TTC549 (cell line): ENCODE results near the gene ETV3.

ENCODE experiments used
- FAIRE-seq: peaks from 2 replicates; lab custom pipeline; 2012; peaks lifted over from hg19 to GRCh38; lab: Jason Lieb, UNC

ETV3 gene

DNA sequence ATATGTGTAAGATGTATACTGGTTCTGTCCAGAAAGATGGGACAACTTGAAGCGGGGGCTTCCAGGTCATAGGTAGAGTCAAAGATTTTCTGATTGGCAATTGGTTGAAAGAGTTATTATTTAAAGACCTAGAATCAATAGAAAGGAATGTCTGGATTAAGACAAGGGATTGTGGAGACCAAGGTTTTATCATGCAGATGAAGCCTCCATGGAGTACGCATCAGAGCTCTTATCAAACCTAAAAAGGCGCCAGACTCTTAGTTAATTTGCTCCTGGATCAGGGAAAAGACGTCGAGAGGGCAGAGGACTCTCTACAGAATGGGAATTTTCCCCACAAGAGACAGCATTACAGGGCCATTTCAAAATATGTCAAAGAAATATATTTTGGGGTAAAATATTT, 23.7 kb upstream of the ETV3 start:
- FAIRE-seq = no peak

DNA sequence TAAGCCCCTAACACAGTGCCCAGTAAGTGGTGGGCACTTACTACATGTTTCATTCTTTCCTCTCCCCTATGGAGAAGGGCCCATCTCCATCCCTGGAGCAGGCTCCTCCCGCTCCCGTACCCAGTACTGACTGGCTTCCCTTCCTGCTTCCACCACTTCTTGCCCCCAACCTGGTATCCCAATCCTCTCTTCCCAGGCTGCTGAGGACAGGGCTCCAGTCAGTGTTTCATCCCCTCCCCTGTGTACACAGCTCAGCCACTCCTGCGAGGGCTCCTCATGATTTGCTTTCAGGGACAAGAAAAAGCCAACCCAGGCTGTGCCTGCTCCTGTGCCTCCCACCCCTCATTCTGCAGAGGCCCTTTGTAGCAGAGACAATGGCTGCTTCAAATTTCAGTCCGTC, 20.8 kb upstream of the ETV3 start:
- FAIRE-seq = no peak

DNA sequence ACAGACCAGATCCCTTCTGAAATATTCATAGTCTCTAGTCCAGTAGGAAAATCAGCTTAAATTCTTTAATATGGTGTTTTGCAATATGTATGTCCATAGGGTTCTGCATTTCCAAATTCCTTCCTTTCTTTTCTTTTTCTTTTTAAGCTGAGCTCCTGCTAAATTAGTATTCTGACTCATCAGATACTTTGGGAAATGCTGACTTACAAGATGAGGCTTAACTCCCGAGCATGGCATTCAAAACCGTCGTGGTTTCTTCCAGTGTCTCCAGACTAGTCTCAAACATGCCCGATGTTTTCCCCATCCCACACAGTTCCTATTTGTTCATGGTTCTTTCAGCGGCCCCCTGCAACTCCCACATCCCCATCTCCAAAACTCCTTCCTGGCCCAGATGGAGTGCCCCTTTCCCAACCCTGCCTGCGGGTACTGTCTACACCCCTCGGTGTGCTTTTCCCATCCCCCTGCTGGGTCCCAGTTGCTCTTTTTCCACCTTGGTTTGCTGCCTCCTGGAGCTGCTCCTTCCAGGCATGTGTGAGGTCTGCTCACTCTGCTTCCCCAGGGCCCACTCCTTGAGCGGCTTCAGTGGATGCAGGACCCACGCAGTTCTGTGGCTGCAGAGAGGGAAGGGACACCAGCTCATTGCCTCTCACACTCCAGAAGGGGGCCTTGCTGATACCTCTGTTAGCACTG, 19.5 kb upstream of the ETV3 start:
- no peak for FAIRE-seq

DNA sequence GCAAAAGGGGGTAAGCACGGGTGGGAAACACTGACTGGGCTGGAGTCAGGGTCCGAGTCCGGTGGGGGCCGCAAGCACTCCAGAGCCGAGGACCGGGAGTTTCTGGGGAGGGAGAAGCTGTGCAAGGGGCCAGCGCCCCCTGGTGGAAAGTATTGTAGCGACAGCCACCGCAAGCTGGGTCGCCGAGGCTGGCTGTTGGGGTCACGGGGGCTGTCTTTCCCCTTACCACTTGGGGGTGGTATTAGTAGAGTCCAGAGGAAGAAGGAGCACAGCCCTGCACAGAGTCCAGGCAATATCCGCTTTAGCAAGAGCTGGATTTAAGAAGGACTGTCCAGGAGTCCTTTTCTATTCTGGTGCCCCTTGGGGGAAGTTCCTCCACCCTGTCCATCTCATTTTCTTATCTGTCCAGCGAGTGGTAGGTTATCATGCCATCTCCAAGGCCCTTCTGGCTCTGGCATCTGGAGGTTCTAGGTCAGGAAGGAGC, 17.9 kb upstream of the ETV3 start:
- FAIRE-seq = no peak

DNA sequence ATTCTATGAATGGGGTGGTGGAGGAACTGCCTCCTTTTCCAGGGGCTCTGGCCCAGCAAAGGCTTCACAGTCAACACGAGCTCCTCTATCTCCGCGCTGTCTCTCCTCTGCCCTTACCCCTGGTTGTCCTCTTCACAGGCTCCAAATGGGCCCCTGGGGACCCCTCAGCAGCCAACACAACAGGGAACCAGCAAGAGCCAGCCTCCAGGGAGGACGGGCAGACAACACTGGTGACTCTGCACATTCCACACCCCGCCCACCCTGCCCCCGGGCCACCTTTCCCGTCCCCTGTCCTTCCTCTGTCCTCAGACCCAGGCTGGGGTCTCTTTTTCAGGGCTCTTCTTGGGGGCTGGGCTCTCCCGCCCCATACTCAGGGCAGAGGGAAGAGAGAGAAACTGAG, 17.5 kb upstream of the ETV3 start:
- no peak for FAIRE-seq

DNA sequence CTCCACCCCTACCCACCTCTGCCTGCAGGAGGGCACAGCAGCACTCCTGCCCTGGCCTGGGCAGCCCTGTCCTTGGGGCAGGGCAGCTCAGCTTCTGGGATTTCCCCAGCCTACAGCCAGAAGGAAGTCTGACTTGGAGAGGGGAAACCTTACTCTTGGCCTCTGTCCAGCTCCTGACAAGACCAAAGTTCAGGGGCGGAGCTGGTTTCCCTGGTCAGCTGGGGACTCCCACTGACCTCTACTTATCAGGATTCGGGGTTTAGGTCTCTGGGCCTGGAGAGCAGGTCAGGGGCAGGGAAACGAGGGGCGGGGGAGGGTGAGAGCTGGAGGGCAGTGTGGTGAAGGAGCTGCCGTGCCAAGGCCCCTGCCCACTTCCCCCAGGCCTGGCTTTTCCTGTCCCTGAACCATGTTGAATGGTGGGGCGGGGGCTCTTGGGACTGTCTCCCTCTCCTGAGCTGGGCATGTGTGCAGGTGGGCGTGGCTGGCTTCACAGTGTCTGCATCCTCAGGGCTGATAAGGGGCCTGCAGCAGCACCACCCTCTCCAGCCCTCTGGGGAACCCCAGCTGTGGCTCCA, 16.8 kb upstream of the ETV3 start:
- FAIRE-seq = no peak

DNA sequence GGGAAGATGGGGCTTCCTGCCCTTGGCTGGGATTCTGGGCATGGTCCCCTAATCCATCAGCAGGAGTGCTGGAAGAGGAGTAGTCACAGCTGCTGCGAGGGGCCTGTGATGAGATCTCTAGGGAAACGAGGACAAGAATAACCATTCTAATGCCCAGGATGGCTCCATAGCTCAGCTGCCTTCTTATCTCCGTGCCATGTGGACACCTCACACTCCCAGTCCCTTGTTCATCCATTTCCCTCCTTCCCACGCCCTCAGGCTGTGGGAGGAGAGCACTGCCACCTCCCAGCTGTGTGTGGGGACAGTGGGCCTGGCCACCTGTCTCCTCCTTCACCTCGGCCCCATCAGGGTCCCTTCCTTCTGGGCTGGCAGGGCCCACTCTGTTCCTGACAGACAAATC, 16.1 kb upstream of the ETV3 start:
- FAIRE-seq = no peak

DNA sequence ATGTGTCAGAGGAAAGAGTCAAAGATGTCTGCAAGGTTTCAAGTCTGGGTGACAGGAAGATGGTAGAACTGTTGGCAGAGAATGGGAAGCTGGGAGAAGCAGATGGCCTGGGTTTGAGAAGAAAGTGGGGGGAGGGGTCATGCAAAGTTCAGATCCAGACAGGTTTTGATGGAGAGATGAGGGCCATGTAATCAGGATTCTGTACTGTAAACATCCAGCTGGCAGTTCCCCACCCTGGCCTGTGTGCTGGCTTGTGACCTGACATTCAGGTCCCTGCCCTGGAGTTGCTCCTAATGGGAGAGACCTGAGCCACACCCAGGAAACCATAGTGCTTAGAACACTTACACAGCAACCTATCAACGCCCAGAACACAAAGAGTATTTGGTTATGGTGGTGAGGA, 15.6 kb upstream of the ETV3 start:
- FAIRE-seq = no peak

DNA sequence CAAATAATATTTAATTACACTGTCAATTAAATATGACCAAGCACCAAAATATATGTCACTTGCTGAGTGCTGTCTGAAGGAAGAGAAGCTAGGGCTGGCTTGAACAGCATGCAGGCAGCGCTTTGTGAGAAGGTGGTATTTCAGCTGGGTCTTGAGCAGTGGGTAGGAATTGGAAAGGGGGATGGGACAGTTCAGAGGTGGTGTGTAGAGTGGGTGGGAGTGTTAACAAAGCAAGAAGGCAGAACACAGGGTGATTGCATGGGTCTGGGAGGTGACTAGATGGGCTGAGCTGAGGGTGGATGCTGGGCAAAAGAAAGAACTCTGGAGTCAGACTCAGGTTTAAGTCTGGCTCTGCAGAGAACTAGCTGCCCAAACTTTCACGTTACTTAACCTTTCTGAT, 14.3 kb upstream of the ETV3 start:
- no peak for FAIRE-seq

DNA sequence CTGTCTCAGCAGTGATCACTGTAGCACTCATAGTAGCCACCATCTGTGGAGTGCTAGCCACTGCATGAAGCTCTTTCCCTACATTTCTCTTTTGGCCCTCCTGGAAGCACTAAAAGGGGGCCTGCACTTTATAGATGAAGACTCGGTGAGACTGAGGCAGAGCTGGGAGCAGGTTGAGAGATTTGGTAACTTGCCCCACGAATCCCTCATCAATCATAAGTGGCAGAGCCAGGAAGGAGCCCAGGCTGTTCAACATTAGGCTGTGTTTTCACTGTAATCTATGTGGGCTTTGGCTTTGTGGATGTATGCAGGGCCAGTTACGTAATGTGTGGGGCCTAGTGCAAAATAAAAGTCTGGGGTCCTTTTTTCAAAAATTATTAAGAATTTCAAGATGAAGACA, 13.3 kb upstream of the ETV3 start:
- FAIRE-seq = no peak

DNA sequence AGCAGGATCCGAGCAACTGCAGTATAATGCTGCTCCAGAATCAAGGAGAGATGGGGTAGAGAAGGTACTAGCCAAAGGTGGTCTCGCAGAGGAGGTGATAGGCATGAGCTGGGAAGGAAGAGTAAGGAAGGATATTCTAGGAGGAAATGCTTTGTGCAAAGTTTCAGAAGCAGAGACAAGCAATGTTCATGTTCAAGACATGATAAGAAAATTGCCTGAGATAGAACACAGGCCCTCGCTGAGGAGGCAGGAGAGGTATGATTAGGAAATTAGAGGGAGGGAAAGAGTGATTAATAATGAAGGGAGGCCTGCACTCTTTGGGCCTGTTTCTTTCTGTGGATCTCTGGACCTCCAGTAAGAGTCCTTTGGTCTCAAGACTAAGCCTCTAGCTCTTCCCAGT, 12.9 kb upstream of the ETV3 start:
- no peak for FAIRE-seq

DNA sequence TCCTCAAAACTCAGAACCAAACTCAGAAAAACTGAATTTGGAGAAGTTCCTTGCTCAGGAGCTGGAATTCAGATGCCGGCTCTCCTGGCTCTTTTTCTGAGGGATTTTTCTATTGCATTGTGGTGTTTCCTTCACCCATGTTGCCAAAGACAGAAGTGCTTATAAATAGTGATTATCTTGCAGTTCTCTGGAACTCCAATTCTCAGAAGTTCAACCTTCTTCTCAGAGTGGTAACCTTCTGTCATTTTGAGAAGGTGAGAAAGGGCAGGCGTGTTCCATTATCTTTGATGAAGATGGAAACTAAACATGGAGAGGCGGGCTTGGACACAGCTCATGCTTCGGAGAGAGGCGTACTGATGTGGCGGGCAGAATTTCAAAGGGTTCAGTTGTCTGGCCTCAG, 12.4 kb upstream of the ETV3 start:
- no peak for FAIRE-seq

DNA sequence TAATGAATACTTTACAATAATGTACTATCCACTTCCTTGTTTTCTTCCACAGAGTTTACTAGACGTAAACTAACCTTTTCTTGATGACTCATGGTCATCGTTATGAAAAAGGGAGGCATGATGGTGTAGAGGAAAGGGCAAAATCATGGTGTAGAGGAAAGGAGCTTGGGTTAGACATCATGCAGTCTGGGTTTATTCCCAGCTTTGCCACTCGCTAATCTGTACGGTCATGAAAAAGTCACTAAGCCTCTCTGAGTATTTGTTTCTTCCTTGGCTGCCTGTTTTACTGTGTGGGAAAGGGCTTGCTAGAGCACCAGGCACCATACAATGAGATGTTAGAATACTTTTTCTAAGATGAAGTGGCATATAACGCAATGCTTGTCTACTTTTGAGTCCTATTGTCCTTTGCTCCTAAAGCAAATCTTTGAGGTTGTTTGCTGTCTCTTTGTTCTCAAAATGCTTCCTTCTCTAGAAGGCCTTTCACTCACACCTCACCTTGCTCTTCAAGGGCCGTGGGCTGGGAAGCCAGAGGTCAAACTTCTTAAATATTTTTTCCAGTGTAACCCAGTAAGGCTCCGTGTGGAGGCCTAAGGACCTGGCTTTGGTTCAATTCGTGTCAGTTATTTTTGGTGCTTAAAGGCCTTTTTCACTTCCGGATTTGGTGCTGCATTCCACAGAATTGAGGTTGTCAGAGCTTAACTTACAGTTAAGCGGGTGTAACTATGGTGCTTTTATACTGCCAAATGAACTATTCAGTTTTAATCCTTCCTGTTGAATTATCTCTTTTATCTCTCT, 9.9 kb upstream of the ETV3 start:
- no peak for FAIRE-seq

DNA sequence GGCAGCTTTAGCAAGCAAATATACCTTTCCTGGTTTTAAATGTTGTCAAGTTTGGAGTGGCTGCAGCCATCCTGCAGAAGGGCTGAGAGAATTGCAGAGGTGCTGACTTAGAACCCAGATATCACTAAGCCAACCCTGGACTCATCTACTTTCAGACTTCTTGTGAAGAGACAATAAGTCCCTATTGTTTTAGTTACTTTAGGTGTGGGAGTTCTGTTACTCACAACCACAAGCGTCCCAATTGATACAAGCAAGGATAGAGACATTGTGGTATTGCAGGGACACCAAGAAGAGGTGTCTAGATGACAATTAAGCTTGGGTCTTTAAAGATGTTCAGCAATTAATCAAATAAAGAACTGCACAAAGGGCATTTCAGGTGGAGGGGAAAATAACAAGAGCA, 8.8 kb upstream of the ETV3 start:
- FAIRE-seq = no peak

DNA sequence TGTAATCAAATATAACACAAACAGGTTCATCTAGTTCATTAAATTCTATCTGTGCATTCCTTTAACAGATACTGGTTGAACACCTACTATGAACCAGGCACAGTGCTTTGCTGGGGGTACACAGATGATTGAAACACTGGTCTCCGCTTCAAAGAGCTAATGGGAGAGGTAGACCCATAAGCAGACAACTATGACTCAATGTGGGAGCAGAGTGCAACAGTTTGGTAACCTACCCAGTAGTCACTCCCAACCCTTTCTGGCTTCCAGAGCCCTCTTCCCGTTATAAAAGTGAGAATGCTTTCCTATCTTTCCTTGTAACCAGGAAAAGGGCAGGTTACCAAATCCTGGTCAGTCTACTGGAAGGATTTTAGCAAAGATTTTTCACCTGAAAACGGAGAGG, 8.0 kb upstream of the ETV3 start:
- no peak for FAIRE-seq

DNA sequence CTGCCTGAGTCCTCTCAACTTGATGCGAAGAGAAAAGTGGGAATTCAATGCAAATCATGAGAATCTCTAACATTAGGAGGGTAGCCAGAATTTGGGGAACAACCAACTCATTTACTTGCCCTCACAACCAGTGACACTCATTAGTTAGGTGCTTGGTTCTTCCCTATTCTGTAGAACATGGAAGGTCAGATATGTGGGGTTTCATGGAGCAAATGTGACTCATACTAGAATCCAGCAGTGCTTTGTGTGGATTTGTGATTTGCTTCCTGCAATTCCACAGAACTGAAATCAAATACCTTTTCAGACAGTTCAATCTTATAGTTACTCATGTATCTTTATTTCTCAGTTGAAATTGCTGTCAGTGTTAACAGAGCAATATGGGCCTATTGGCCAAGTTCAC, 6.9 kb upstream of the ETV3 start:
- no peak for FAIRE-seq

DNA sequence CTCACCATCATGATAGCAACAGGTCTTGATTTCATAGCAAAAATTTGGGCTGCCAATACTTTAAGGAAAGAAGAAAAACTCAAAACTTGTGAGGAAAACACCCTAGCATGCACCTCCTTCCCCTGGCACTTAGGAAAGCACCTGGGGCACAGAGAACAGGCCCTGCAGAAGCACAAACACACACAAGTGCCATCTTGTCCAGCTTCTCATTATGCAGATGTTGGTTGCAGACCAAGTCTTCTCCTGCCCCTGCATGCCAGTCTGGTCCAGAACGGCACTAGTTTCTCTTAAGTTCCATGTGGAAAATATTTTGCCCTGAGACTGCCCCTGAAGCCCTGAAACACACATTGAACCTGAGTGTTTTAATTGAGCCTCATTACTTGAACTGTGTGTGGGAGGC, 6.3 kb upstream of the ETV3 start:
- no peak for FAIRE-seq

DNA sequence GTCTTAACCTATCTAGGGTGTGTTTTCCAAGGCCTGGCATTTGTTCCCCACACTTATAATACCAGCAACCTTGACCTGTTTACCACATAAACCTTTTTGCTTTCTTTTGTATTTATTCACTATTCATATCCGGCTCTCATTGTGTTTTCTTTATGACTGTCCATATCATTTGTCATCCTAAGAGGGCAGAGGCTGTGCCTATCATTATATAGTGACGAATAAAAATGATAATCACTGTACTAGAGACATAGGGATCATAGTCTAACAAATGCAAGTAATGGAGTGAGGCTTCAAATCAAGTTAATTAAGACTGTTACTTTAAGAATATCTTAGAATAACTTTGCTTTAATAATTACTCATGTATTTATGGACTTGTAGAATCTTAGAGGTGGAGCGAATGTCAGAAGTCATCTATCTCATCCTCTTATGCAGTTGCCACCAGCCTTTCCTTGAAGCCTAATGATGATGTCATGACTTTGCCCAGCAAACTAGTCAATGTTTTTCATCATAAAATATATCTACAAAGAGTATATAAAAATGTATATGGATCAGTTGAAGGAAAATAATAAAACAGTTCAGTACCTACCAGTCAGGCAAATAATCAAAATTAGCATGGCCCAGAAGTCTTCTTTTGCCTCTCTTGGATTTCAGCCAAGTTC, 4.7 kb upstream of the ETV3 start:
- FAIRE-seq = no peak

DNA sequence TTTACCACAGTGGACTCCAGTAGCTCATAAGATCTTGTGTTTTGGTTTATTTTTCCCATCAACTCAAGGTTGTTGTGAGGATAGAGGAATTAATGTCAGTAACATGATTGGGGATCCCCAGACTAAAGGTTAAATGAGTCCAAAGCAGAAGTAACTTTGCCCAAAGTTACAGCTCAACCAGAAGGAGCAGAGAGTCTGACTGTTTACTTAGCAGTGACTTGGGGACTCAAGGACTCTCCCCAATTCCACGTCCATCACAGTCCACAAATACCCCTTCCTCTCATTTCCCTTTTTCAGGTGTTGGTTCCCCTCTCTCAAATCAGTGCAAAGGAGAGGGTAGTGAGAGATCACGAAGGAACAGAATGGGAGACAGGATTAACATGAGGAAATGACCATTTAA, 4.0 kb upstream of the ETV3 start:
- FAIRE-seq = no peak

DNA sequence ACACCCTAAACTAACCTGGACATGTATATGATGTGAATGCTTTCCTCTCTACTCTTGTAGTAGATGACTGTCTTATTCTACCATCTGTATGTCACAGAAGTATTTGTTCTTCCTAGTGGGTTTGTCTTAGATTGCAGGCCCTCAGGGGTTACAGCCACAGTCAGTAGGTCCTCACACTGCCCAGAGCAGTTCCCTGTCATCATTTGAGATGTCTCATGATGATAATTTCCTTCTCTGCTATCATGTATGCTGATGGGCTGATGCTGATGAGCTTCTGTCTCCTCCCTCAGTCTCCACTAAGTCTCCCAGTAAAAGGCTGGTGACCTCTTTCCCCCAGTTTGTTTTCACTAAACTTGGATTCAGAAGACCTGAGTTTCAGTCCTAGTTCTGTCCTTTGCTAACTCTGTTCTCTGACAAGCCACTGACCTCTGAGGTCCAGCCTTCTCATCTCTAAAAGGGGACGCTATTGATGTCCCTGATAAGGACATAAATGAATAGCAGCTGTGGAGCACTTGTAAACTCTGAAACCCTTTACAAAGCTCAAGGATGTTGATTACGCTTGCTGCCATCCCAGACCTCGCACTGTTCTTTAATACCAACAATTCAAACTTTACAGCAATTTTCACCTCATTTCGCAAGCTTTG, 3.1 kb upstream of the ETV3 start:
- FAIRE-seq = no peak

DNA sequence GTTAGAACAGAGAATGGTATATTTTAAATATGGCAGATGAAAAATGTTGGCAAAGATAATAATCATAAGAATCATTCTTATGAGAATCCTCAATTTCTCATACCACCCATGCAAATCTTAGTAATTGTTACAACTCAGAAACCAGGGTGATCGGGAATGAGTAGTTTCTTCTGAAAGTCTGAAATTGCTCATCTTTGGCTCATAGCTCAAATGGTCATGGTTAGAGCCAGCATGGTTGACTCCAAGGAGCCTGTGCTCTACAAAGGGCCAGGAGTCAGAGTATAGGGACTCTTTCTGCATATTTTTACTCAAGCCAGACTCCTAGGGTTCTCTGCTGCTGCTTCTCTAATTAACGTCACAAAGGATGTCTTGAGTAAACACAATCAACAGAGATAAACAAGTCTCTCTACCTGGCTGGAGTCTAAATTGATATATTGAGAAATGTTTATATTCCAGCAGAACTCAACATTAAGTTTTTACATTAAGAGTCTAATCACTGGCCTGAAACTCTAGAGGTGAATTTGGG, 1.9 kb upstream of the ETV3 start:
- no peak for FAIRE-seq

DNA sequence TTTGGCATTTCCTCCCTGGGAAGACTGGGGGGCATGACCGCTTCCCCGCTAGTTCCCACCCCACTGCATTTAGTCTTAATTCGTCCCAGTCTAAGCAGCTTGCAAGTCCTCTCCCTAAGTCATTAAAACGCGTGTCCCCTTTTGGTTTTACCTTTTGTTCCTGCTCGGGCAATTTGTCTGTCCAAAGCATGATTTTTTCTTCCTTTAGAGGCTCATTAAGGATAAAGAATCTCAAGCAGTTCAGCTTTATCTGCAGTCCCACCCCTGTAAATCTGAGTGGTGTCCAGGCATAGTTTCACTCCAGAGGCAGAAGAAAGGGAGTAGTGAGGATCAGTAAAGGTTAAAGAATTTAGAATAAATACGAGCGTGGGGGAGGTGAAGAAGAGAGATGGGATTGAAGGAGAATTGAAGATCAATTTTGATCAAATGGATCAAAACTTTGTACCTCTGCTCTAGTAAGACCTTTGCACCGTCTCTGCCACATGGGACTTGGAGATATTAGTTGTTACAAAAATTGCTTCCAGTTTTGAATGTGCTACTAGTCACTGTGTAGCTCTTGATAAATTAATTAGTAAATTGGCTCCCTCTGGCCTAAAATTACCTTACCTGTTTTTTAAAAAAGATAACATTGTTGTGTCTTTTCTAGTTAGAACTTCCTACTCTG, 989 bp upstream of the ETV3 start:
- no peak for FAIRE-seq
